H9 (cell line): ENCODE results near the gene HMBS. TPM values are rescaled to one million over a fixed set of nuclear protein-coding genes. Genes with fewer than 3 reads are reported as not detected.

Experiments used
- DNase-seq: peaks from one replicate; pipeline ENCODE4 v3.0.0-alpha.2; 2017
- H2AFZ ChIP-seq: one replicate; pipeline ENCODE4 v1.6.1; 2013; ENCODE audit warnings: mild to moderate bottlenecking, low read length, control low read depth, moderate library complexity
- H2AK5ac ChIP-seq: 2 replicates; pipeline ENCODE4 v1.6.1; 2013; ENCODE audit warnings: low read length, control low read depth, mixed read lengths; ENCODE audit not compliant: insufficient read length
- H2BK120ac ChIP-seq: one replicate; pipeline ENCODE4 v1.6.1; 2013; ENCODE audit warnings: low read depth, mild to moderate bottlenecking, low read length, control low read depth, inconsistent platforms; ENCODE audit not compliant: poor library complexity, severe bottlenecking
- H2BK12ac ChIP-seq: 2 replicates; pipeline ENCODE4 v1.6.1; 2013; ENCODE audit warnings: low read length, control low read depth, mixed read lengths, low read depth; ENCODE audit not compliant: insufficient read length
- H2BK15ac ChIP-seq: 2 replicates; pipeline ENCODE4 v1.6.1; 2013; ENCODE audit warnings: low read depth, low read length, control low read depth
- H2BK20ac ChIP-seq: one replicate; pipeline ENCODE4 v1.6.1; 2013; ENCODE audit warnings: low read depth, mild to moderate bottlenecking, low read length, control low read depth, inconsistent platforms; ENCODE audit not compliant: poor library complexity, severe bottlenecking
- H2BK5ac ChIP-seq: 2 replicates; pipeline ENCODE4 v1.6.1; 2013; ENCODE audit warnings: low read length, control low read depth, mixed read lengths; ENCODE audit not compliant: insufficient read length
- H3K14ac ChIP-seq: 2 replicates; pipeline ENCODE4 v1.6.1; 2013; ENCODE audit warnings: low read length, control low read depth; ENCODE audit not compliant: insufficient read depth
- H3K18ac ChIP-seq: 2 replicates; pipeline ENCODE4 v1.6.1; 2013; ENCODE audit warnings: low read depth, mild to moderate bottlenecking, mixed read lengths, low read length, control low read depth; ENCODE audit not compliant: insufficient read length
- H3K23ac ChIP-seq: 2 replicates; pipeline ENCODE4 v1.6.1; 2013; ENCODE audit warnings: low read length, control low read depth, mixed read lengths, low read depth; ENCODE audit not compliant: insufficient read length
- H3K23me2 ChIP-seq: 2 replicates; pipeline ENCODE4 v1.6.1; 2013; ENCODE audit warnings: low read depth, mild to moderate bottlenecking, mixed read lengths, low read length, control low read depth; ENCODE audit not compliant: insufficient read length, poor library complexity, severe bottlenecking
- H3K27ac ChIP-seq: 2 replicates; pipeline ENCODE4 v1.5.1; 2013; ENCODE audit warnings: low read length, control low read depth, mixed read lengths, low read depth; ENCODE audit not compliant: insufficient read length
- H3K27me3 ChIP-seq: 2 replicates; pipeline ENCODE4 v1.6.1; 2013; ENCODE audit warnings: low read length, control low read depth, inconsistent platforms; ENCODE audit not compliant: insufficient read depth
- H3K4ac ChIP-seq: 2 replicates; pipeline ENCODE4 v1.6.1; 2013; ENCODE audit warnings: low read depth, mild to moderate bottlenecking, control low read depth, inconsistent platforms, low read length, moderate library complexity
- H3K4me1 ChIP-seq: 2 replicates; pipeline ENCODE4 v1.6.1; 2013; ENCODE audit warnings: low read length, control low read depth, inconsistent platforms; ENCODE audit not compliant: insufficient read depth
- H3K4me2 ChIP-seq: 2 replicates; pipeline ENCODE4 v1.6.1; 2013; ENCODE audit warnings: low read length, control low read depth, mixed read lengths; ENCODE audit not compliant: insufficient read length, insufficient read depth
- H3K56ac ChIP-seq: 2 replicates; pipeline ENCODE4 v1.6.1; 2013; ENCODE audit warnings: low read depth, mild to moderate bottlenecking, mixed read lengths, low read length, control low read depth; ENCODE audit not compliant: insufficient read length
- H3K79me1 ChIP-seq: 2 replicates; pipeline ENCODE4 v1.6.1; 2013; ENCODE audit warnings: low read depth, mild to moderate bottlenecking, moderate library complexity, low read length, control low read depth, inconsistent platforms; ENCODE audit not compliant: insufficient read depth, poor library complexity, severe bottlenecking
- H3K79me2 ChIP-seq: 2 replicates; pipeline ENCODE4 v1.6.1; 2013; ENCODE audit warnings: low read length, control low read depth, inconsistent platforms; ENCODE audit not compliant: insufficient read depth
- H3K9ac ChIP-seq: 2 replicates; pipeline ENCODE4 v1.6.1; 2013; ENCODE audit warnings: low read length, control low read depth, mixed read lengths; ENCODE audit not compliant: insufficient read length; ENCODE audit errors: extremely low read depth
- H3K9me3 ChIP-seq: one replicate; pipeline ENCODE4 v1.6.1; 2013; ENCODE audit warnings: low read depth, low read length, inconsistent platforms; ENCODE audit not compliant: control insufficient read depth
- H3T11ph ChIP-seq: one replicate; pipeline ENCODE4 v1.6.1; 2013; ENCODE audit warnings: mild to moderate bottlenecking, low read length, control low read depth, inconsistent platforms
- H4K20me1 ChIP-seq: one replicate; pipeline ENCODE4 v1.6.1; 2013; ENCODE audit not compliant: control insufficient read depth, insufficient read length, insufficient read depth
- H4K5ac ChIP-seq: 2 replicates; pipeline ENCODE4 v1.6.1; 2013; ENCODE audit warnings: low read depth, mild to moderate bottlenecking, mixed read lengths, low read length, control low read depth; ENCODE audit not compliant: insufficient read length
- H4K8ac ChIP-seq: replicated peaks from 2 replicates; pipeline ENCODE4 v1.6.1; 2013; ENCODE audit warnings: low read length, control low read depth, mixed read lengths, low read depth; ENCODE audit not compliant: insufficient read length
- H4K91ac ChIP-seq: 2 replicates; pipeline ENCODE4 v1.6.1; 2013; ENCODE audit warnings: low read depth, mild to moderate bottlenecking, moderate library complexity, mixed read lengths, low read length, control low read depth; ENCODE audit not compliant: insufficient read length
- H3K27ac Mint-ChIP-seq, 3 experiments: 2 replicates in 2 of 3; 3 replicates in 1 of 3; pipeline ENCODE4 v1.8.0; 2020 to 2021; ENCODE audit warnings: mixed read lengths in 3 of 3, mild to moderate bottlenecking in 1 of 3, moderate library complexity in 1 of 3
- H3K27me3 Mint-ChIP-seq: 2 replicates; pipeline ENCODE4 v1.8.0; 2021; ENCODE audit warnings: low read depth, mild to moderate bottlenecking, moderate library complexity, mixed read lengths
- H3K36me3 Mint-ChIP-seq, 3 experiments: 2 replicates in 2 of 3; 3 replicates in 1 of 3; pipeline ENCODE4 v1.8.0; 2020 to 2021; ENCODE audit warnings: low read depth in 3 of 3, mixed read lengths in 3 of 3; ENCODE audit not compliant: insufficient read depth in 1 of 3
- H3K4me1 Mint-ChIP-seq, 2 experiments: 2 replicates each; pipeline ENCODE4 v1.8.0; 2020; ENCODE audit warnings: mixed read lengths in 2 of 2
- H3K4me3 Mint-ChIP-seq, 2 experiments: 2 replicates in 1 of 2; 3 replicates in 1 of 2; pipeline ENCODE4 v1.8.0; 2020 to 2021; ENCODE audit warnings: mild to moderate bottlenecking in 2 of 2, mixed read lengths in 2 of 2, moderate library complexity in 1 of 2
- H3K9me3 Mint-ChIP-seq, 2 experiments: 2 replicates in 1 of 2; 3 replicates in 1 of 2; pipeline ENCODE4 v1.8.0; 2020; ENCODE audit warnings: mild to moderate bottlenecking in 2 of 2, mixed read lengths in 2 of 2, moderate library complexity in 1 of 2
- CTCF ChIP-seq: fragments of 200-600 bp; sonication (generic); conservative IDR thresholded peaks from 3 replicates; pipeline ENCODE4 v1.8.0; 2021; ENCODE audit warnings: antibody characterized with exemption, mild to moderate bottlenecking
- WGBS: extraction: QIAGEN DNeasy Blood & Tissue Kit; methylation state at CpG from one replicate; pipeline ENCODE4 v1.1.7; 2013; ENCODE audit warnings: missing lambda C conversion rate, low lambda C conversion rate, mixed read lengths; ENCODE audit not compliant: insufficient read length; ENCODE audit errors: extremely low coverage; 5-methylcytosine and 5-hydroxymethylcytosine counted together
- total RNA-seq: library from RNA; stranded (reverse); gene quantifications from 2 replicates; pipeline ENCODE4 v1.2.1, GENCODE V29; 2021

The HMBS gene
- total RNA-seq, 1 experiment from 2014 or later, result 57.7 TPM

GRCh38 chr11:119042927-119043326, 41.8 kb upstream of the HMBS start:
- no peak overlapping the region for H2BK15ac ChIP-seq
- H3K9me3 ChIP-seq, result no peaks in the 10 kb centered on the region
- H4K20me1 ChIP-seq, result no peaks in the 10 kb centered on the region
- no peak overlapping the region for H2BK5ac ChIP-seq
- no peak overlapping the region for H3K14ac ChIP-seq
- H3K4me1 ChIP-seq, result no peaks in the 10 kb centered on the region
- H3K4me2 ChIP-seq, result no peak overlapping the region
- H3K9ac ChIP-seq, result no peak overlapping the region
- Mint-ChIP-seq H3K4me1 (peaks cover 16 to 27% of the 10 kb centered on the region in 2 experiments), H3K27ac (no peak overlapping the region), H3K9me3 (no peaks in the 10 kb centered on the region), H3K36me3 (peaks cover 23 to 37% (median 31%) of the 10 kb centered on the region in 3 experiments; a peak in 6 of 7 replicates), H3K4me3 (no peak overlapping the region), H3K27me3 (no peaks in the 10 kb centered on the region)
- no peak overlapping the region for H3K18ac ChIP-seq
- no peak overlapping the region for H3K23ac ChIP-seq
- H3K27me3 ChIP-seq, result no peaks in the 10 kb centered on the region
- no peak for DNase-seq
- no peak overlapping the region for H3T11ph ChIP-seq
- no peak overlapping the region for H3K4ac ChIP-seq
- H4K8ac ChIP-seq, result no peak overlapping the region
- H3K23me2 ChIP-seq, result no peaks in the 10 kb centered on the region
- no peak overlapping the region for H3K27ac ChIP-seq
- no peak overlapping the region for H4K91ac ChIP-seq
- H2BK20ac ChIP-seq, result no peak overlapping the region
- H2BK120ac ChIP-seq, result no peak overlapping the region
- no peak for TF ChIP-seq CTCF
- no peak overlapping the region for H3K56ac ChIP-seq
- no peak overlapping the region for H2AK5ac ChIP-seq
- no peak overlapping the region for H2AFZ ChIP-seq
- no peak overlapping the region for H4K5ac ChIP-seq
- no peaks in the 10 kb centered on the region for H3K79me1 ChIP-seq
- no peak overlapping the region for H2BK12ac ChIP-seq
- no peaks in the 10 kb centered on the region for H3K79me2 ChIP-seq
- WGBS, result no CpG with 5 or more reads among the region's 9 CpGs
